GM12878 (cell line): ENCODE measurements around the gene SPATA22. TPM values are rescaled to one million over a fixed set of nuclear protein-coding genes. Genes with fewer than 3 reads are reported as not detected.

ENCODE experiments used
- ATAC-seq: fragments of 200-7000 bp; cut with Tn5 transposase; 3 replicates; pipeline ENCODE4 v1.9.1; 2020; ENCODE audit warnings: mild to moderate bottlenecking, moderate library complexity
- BruUV-seq: library from RNA; stranded (reverse); fragments of 400-500 nt; replicated peaks from 2 replicates; lab custom pipeline; 2021; lab: Mats Ljungman, UMichigan
- CTCF ChIA-PET: fragments of 300-600 bp; sonication (Branson Sonifier 250); formaldehyde crosslinking; extraction: SDS; loops from one replicate; lab custom pipeline; 2021; ENCODE audit warnings: inconsistent platforms; lab: Yijun Ruan, JAX
- POLR2A ChIA-PET: fragments of 350-600 bp; formaldehyde crosslinking; extraction: SDS; loops from one replicate; lab custom pipeline; 2021; ENCODE audit warnings: inconsistent platforms; lab: Charles Lee
- RAD21 ChIA-PET: fragments of 300-600 bp; sonication (Branson Sonifier 250); formaldehyde crosslinking; loops from one replicate; lab custom pipeline; 2023; ENCODE audit warnings: antibody characterized with exemption; ENCODE audit not compliant: unreplicated experiment; lab: Charles Lee
- SMC1A ChIA-PET: fragments of 300-600 bp; sonication (Branson Sonifier 250); formaldehyde crosslinking; loops from one replicate; lab custom pipeline; 2023; ENCODE audit not compliant: unreplicated experiment, uncharacterized antibody; lab: Charles Lee
- DNase-seq: peaks from one replicate; pipeline ENCODE4 v3.0.0-alpha.2; 2011; ENCODE audit warnings: low read depth, low spot score
- FAIRE-seq: peaks from 3 replicates; lab custom pipeline; 2011; peaks lifted over from hg19 to GRCh38; lab: Jason Lieb, UNC
- H2AFZ ChIP-seq: 2 replicates; pipeline ENCODE4 v1.6.0; 2011; ENCODE audit warnings: low read depth, low read length, control low read depth; ENCODE audit not compliant: control insufficient read depth
- H3K27ac ChIP-seq: 2 replicates; pipeline ENCODE4 v1.5.1; 2011; ENCODE audit warnings: control low read depth; ENCODE audit not compliant: control insufficient read depth, insufficient read depth
- H3K27me3 ChIP-seq, 2 experiments: replicated peaks in 1 of 2; 2 replicates each; pipeline versions ENCODE4 v1.6.0 to v1.6.1; 2011; ENCODE audit warnings: low read length in 1 of 2; ENCODE audit not compliant: control insufficient read depth in 2 of 2, insufficient read depth in 2 of 2
- H3K36me3 ChIP-seq, 2 experiments: 2 replicates each; pipeline ENCODE4 v1.5.1; 2011; ENCODE audit warnings: low read length in 1 of 2; ENCODE audit not compliant: control insufficient read depth in 2 of 2, insufficient read depth in 2 of 2
- H3K4me1 ChIP-seq: 2 replicates; pipeline ENCODE4 v1.6.1; 2011; ENCODE audit warnings: mild to moderate bottlenecking, low read length, moderate library complexity, mixed read lengths; ENCODE audit not compliant: control insufficient read depth, insufficient read depth
- H3K4me2 ChIP-seq: 2 replicates; pipeline ENCODE4 v1.6.0; 2011; ENCODE audit warnings: control low read depth; ENCODE audit not compliant: control insufficient read depth, insufficient read depth
- H3K4me3 ChIP-seq: fragments of 200-600 bp; sonication (generic); 2 replicates; pipeline ENCODE4 v1.5.1; 2016
- H3K79me2 ChIP-seq: 2 replicates; pipeline ENCODE4 v1.6.0; 2011; ENCODE audit warnings: low read length; ENCODE audit not compliant: control insufficient read depth, insufficient read depth
- H3K9ac ChIP-seq: 2 replicates; pipeline ENCODE4 v1.8.0; 2011; ENCODE audit warnings: low read length, control low read depth, mixed read lengths; ENCODE audit not compliant: control insufficient read depth, insufficient read depth
- H3K9me3 ChIP-seq: replicated peaks from 3 replicates; pipeline ENCODE4 v1.5.1; 2011; ENCODE audit warnings: mild to moderate bottlenecking, low read length; ENCODE audit not compliant: control insufficient read depth, insufficient read depth
- H4K20me1 ChIP-seq: 2 replicates; pipeline ENCODE4 v1.6.0; 2011; ENCODE audit not compliant: control insufficient read depth, insufficient read depth
- ATF7 ChIP-seq: fragments of 450-650 bp; IDR thresholded peaks from 2 replicates; pipeline ENCODE4 v1.6.1; 2016; ENCODE audit warnings: low read depth, mild to moderate bottlenecking
- CEBPZ ChIP-seq: fragments of 150-350 bp; IDR thresholded peaks from 2 replicates; pipeline ENCODE4 v1.6.1; 2016; ENCODE audit warnings: low read depth, low read length
- DPF2 ChIP-seq: fragments of 450-650 bp; IDR thresholded peaks from 2 replicates; pipeline ENCODE4 v1.6.1; 2017; ENCODE audit warnings: mild to moderate bottlenecking
- EP300 ChIP-seq, 2 experiments: fragments of 150-350 bp in 1 of 2; IDR thresholded peaks; 2 replicates each; pipeline ENCODE4 v1.6.1; 2011 to 2012; ENCODE audit warnings: low read depth in 2 of 2, low read length in 2 of 2, borderline replicate concordance in 1 of 2, improper control_type of control experiment in 1 of 2, inconsistent platforms in 1 of 2; ENCODE audit not compliant: control insufficient read depth in 1 of 2
- POLR2AphosphoS2 ChIP-seq: IDR thresholded peaks from 2 replicates; pipeline ENCODE4 v1.6.1; 2011; ENCODE audit warnings: low read depth, mild to moderate bottlenecking, low read length, improper control_type of control experiment, moderate library complexity
- YBX1 ChIP-seq: fragments of 450-650 bp; IDR thresholded peaks from 2 replicates; pipeline ENCODE4 v1.6.1; 2016; ENCODE audit warnings: antibody characterized with exemption
- WGBS: methylation state at CpG from one replicate; pipeline ENCODE4 v1.1.6; 2016; ENCODE audit warnings: low lambda C conversion rate; ENCODE audit not compliant: insufficient replicate concordance, insufficient coverage; ENCODE audit errors: missing lambda C conversion rate; 5-methylcytosine and 5-hydroxymethylcytosine counted together
- in situ Hi-C: fragments of 300-500 bp; cut with MboI; formaldehyde crosslinking; loops from 9 replicates; pipeline ENCODE4 v1.14.3; 2018; ENCODE audit warnings: mixed read lengths
- intact Hi-C: fragments of 100-400 bp; cut with micrococcal nuclease; formaldehyde crosslinking; loops from one replicate; pipeline ENCODE4 v1.14.2; 2022; ENCODE audit not compliant: unreplicated experiment
- polyA plus RNA-seq, 11 experiments: library from polyadenylated mRNA; depleted of rRNA in 4 of 11; unstranded in 6 of 11; stranded (reverse) in 5 of 11; fragments of >200 nt; fragmentation: Nextera tagmentation in 4 of 11; fragmentation: Illumina TruSeq in 1 of 11; extraction: Ambion mirVana in 4 of 11; extraction: Trizol in 1 of 11; gene quantifications; 1 replicate in 1 of 11; 2 replicates in 10 of 11; pipeline versions ENCODE4 v1.2.1 to v1.2.3, GENCODE V29; 2011 to 2016; ENCODE audit warnings: inconsistent platforms in 2 of 11, missing spikeins in 2 of 11, low read depth in 1 of 11
- total RNA-seq, 4 experiments: library from RNA; depleted of rRNA in 3 of 4; stranded (reverse); fragments of >200 nt in 3 of 4; fragmentation: Illumina TruSeq in 1 of 4; extraction: Trizol in 1 of 4; gene quantifications; 2 replicates each; pipeline versions ENCODE4 v1.2.1 to v1.2.3, GENCODE V29; 2013 to 2021

SPATA22 gene
- total and polyA plus RNA-seq, 10 of the 15 experiments (the other 5 are each of a cell fraction or from before 2014, with no cell fraction given): not detected

DNA sequence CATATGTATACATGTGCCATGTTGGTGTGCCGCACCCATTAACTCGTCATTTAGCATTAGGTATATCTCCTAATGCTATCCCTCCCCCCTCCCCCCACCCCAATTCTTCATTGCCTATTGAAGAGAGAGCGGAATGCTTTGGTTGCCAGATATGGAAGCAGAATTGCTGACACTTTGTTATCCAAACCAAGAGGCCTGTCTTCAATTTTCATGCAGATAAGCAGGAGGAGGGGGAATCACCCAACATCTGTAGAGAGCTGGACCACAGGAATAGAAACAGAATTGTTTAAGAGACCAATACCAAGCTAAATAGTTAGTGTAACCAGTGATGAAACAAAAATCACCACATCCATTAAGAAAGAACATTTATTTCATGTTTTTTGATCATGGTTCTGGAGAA, 11.2 kb upstream of the SPATA22 start:
- DNase-seq (no peak), FAIRE-seq (no peak), ATAC-seq (no peak)
- no peaks in the 10 kb centered on the region for H3K36me3 ChIP-seq
- ChIA-PET SMC1A (no interaction called here), CTCF (no interaction called here), RAD21 (no interaction called here), POLR2A (no interaction called here)
- H3K27me3 ChIP-seq: peaks cover 2 to 3% of the 10 kb centered on the region in 2 experiments; a peak in 2 of 4 replicates
- no peak overlapping the region for H3K27ac ChIP-seq
- no peak overlapping the region for H3K4me3 ChIP-seq
- H3K9ac ChIP-seq: no peak overlapping the region
- TF ChIP-seq YBX1: no peak
- no peak for TF ChIP-seq CEBPZ
- TF ChIP-seq DPF2: no peak
- H3K9me3 ChIP-seq: no peaks in the 10 kb centered on the region
- no peak overlapping the region for H3K4me2 ChIP-seq
- H2AFZ ChIP-seq: no peak overlapping the region
- H4K20me1 ChIP-seq: no peaks in the 10 kb centered on the region
- no peaks in the 10 kb centered on the region for H3K4me1 ChIP-seq
- intact Hi-C loops (no loop called here), in situ Hi-C loops (no loop called here)
- 29% methylated on average over 3 of the region's 3 CpGs for WGBS
- BruUV-seq: no TSS peak
- no peaks in the 10 kb centered on the region for H3K79me2 ChIP-seq

DNA sequence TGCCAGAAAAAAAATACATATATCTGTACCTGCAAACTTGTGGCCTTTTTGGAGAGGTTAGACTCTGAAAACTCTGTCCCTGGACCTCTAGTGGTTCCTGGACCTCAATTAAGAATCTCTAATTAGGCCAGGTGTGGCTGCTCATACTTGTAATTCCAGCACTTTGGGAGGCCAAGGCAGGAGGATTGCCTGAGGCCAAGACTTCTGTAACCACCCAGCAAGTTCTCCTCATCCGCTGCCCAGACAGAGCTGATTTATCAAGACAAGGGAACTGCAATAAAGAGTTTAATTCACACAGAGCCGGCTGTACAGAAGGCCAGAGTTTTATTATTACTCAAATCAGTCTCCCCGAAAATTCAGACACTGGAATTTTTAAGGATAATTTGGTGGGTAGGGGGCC, 8.4 kb upstream of the SPATA22 start:
- Histone ChIP-seq H4K20me1 (no peaks in the 10 kb centered on the region), H3K27me3 (peaks cover 2 to 3% of the 10 kb centered on the region in 2 experiments; a peak in 2 of 4 replicates), H3K4me3 (no peak overlapping the region), H3K9me3 (no peaks in the 10 kb centered on the region)
- BruUV-seq: no TSS peak
- DNase-seq (no peak), FAIRE-seq (no peak)
- CTCF ChIA-PET: no interaction called here
- no peak for TF ChIP-seq ATF7
- no peak for TF ChIP-seq POLR2AphosphoS2
- no peak for TF ChIP-seq CEBPZ
- no peak for TF ChIP-seq EP300 (IDR thresholded peaks at IDR 0.05; ENCODE audit: borderline replicate concordance in 1 of 2, control insufficient read depth in 1 of 2, low read depth in 2 of 2, low read length in 2 of 2)
- TF ChIP-seq, all 136 proteins: peak for 0
- no peak overlapping the region for H3K4me2 ChIP-seq
- RAD21 ChIA-PET: no interaction called here
- ATAC-seq: no peak
- WGBS: 36% methylated on average over 3 of the region's 3 CpGs
- H3K4me1 ChIP-seq: no peaks in the 10 kb centered on the region
- no peak overlapping the region for H3K27ac ChIP-seq
- intact Hi-C loops: no loop called here
- H3K36me3 ChIP-seq: no peaks in the 10 kb centered on the region
- in situ Hi-C loops: no loop called here
- no peak overlapping the region for H2AFZ ChIP-seq
- POLR2A ChIA-PET: no interaction called here
- no peaks in the 10 kb centered on the region for H3K79me2 ChIP-seq
- SMC1A ChIA-PET: no interaction called here
- H3K9ac ChIP-seq: no peak overlapping the region
